PC-9 (cell line): Measurements from ENCODE around the gene EGFR. TPM values are rescaled to one million over a fixed set of nuclear protein-coding genes. Genes with fewer than 3 reads are reported as not detected.

Experiments used
- BruUV-seq: library from RNA; stranded (reverse); fragments of 400-500 nt; replicated peaks from 2 replicates; lab custom pipeline; 2021; lab: Mats Ljungman, UMichigan
- CTCF ChIA-PET: fragments of 300-600 bp; sonication (Branson Sonifier 250); formaldehyde crosslinking; loops from one replicate; lab custom pipeline; 2022; ENCODE audit warnings: antibody characterized with exemption; lab: Charles Lee
- POLR2A ChIA-PET: fragments of 300-600 bp; sonication (Branson Sonifier 250); formaldehyde crosslinking; loops from one replicate; lab custom pipeline; 2022; ENCODE audit warnings: antibody characterized with exemption; ENCODE audit not compliant: unreplicated experiment; lab: Charles Lee
- DNase-seq, 2 experiments: peaks; one replicate each; pipeline versions ENCODE4 v3.0.0 to v3.0.0-alpha.2; 2015 to 2022; ENCODE audit warnings: mixed read lengths in 1 of 2
- H2AFZ ChIP-seq: fragments of 200-600 bp; sonication (generic); 2 replicates; pipeline ENCODE4 v1.8.1; 2017; ENCODE audit warnings: antibody characterized with exemption
- H3F3A ChIP-seq: fragments of 200-600 bp; sonication (generic); 2 replicates; pipeline ENCODE4 v1.8.1; 2017; ENCODE audit warnings: antibody characterized with exemption, mild to moderate bottlenecking, low read depth; ENCODE audit not compliant: insufficient read depth
- H3K27ac ChIP-seq: fragments of 200-600 bp; sonication (generic); 2 replicates; pipeline ENCODE4 v1.6.1; 2016; ENCODE audit warnings: mixed run types
- H3K27me3 ChIP-seq: fragments of 200-600 bp; sonication (generic); 2 replicates; pipeline ENCODE4 v1.6.1; 2016; ENCODE audit warnings: low read depth, mixed run types; ENCODE audit not compliant: insufficient read depth
- H3K36me3 ChIP-seq: fragments of 200-600 bp; sonication (generic); 2 replicates; pipeline ENCODE4 v1.6.1; 2016; ENCODE audit warnings: low read depth, mixed run types
- H3K4me1 ChIP-seq: fragments of 200-600 bp; sonication (generic); replicated peaks from 2 replicates; pipeline ENCODE4 v1.6.1; 2016; ENCODE audit warnings: mixed run types; ENCODE audit not compliant: insufficient read depth
- H3K4me2 ChIP-seq: fragments of 200-600 bp; sonication (generic); 2 replicates; pipeline ENCODE4 v1.6.1; 2017; ENCODE audit warnings: mixed run types
- H3K4me3 ChIP-seq: fragments of 200-600 bp; sonication (generic); 2 replicates; pipeline ENCODE4 v1.6.1; 2016; ENCODE audit warnings: mixed run types
- H3K79me2 ChIP-seq: fragments of 200-600 bp; sonication (generic); 2 replicates; pipeline ENCODE4 v1.6.1; 2017; ENCODE audit warnings: low read depth, mixed run types
- H3K9me2 ChIP-seq: fragments of 200-600 bp; sonication (generic); 2 replicates; pipeline ENCODE4 v1.8.1; 2017; ENCODE audit warnings: mild to moderate bottlenecking; ENCODE audit not compliant: insufficient read depth
- H3K9me3 ChIP-seq: fragments of 200-600 bp; sonication (generic); 2 replicates; pipeline ENCODE4 v1.8.1; 2016; ENCODE audit warnings: low read depth; ENCODE audit not compliant: insufficient read depth
- H4K20me1 ChIP-seq: fragments of 200-600 bp; sonication (generic); 2 replicates; pipeline ENCODE4 v1.8.1; 2017; ENCODE audit not compliant: insufficient read depth
- EZH2 ChIP-seq: fragments of 200-600 bp; sonication (generic); IDR thresholded peaks from 2 replicates; pipeline ENCODE4 v1.8.0; 2017; ENCODE audit warnings: antibody characterized with exemption, low read depth
- intact Hi-C: fragments of 100-400 bp; cut with micrococcal nuclease; formaldehyde crosslinking; loops from one replicate; pipeline ENCODE4 v1.10.0; 2022; ENCODE audit not compliant: unreplicated experiment
- total RNA-seq: library from RNA; stranded (reverse); gene quantifications from 2 replicates; pipeline ENCODE4 v1.2.3, GENCODE V29; 2021
- TF ChIP-seq, protein P1 (sequence below): fragments of 200-600 bp; sonication (generic); conservative IDR thresholded peaks from 2 replicates; pipeline ENCODE4 v1.6.1; 2017; ENCODE audit warnings: mixed run types, antibody characterized with exemption, mild to moderate bottlenecking, moderate library complexity

The EGFR gene
- total RNA-seq, 1 experiment from 2014 or later, result 342 TPM

DNA sequence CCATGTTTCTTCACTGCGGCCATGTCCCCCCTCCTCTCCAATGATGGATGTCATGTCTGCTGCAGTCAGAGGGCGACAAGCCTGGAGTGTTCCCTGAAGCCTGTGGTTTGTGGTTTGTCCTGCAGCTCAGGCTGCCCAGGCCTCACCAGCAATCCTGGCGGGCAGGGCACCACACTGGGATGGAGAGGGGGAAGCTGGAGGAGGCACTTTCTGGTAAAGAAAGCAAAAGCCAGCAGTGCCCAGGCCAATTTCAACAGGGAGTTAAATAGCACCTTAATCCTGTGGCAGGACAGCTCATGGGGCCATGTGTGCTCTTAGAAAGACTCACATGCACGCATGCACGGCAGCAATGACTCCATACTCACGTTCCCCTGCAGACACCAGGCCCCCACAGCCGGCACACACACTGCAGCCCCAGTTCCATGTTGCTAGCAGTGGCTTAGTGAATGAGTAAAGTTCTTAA, 158.3 kb downstream of the EGFR start:
- Histone ChIP-seq H4K20me1 (no peaks in the 10 kb centered on the region; the same call in 1 of the 2 replicates), H3K4me2 (no peak overlapping the region)

DNA sequence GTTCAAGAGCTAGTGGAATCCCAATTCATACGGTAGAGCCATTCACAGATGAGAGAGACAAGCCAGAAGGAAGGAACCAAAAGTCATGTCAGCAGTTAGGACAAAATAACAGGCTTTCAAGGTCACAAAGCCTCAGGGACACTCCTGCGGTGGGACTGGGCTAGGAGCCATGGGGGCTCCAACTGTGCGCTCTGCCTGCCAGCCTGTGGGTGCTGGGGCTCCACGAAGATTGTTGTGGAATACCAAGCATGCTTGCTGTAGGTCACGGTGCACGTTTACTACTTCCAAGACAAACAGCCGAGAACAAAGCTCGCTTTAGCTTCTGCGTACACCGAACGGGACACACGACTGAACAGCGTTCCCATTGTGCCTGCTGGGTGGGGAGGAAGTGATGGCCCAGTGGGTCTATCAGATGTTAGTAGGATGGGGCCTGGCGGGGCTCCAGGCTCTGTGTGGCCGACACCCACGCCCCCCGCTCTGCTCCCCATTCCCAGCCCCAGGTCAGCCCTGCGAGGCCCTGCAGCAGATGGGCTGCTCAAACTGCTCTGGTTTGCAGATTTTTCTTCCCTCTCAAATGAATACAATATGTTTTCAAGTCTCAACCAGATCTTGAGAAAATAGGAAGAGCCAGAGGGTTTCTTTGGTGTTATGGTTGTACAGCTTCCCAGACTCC, 158.9 kb downstream of the EGFR start:
- no peak for DNase-seq
- H3K4me1 ChIP-seq, result no peaks in the 10 kb centered on the region
- intact Hi-C loops, result no loop called here
- H3K36me3 ChIP-seq, result peaks cover 91% of the 10 kb centered on the region
- no peak overlapping the region for H2AFZ ChIP-seq
- H3F3A ChIP-seq, result peaks cover 44% of the 10 kb centered on the region; the same call in 1 of the 2 replicates
- no peaks in the 10 kb centered on the region; the same call in 1 of the 2 replicates for H4K20me1 ChIP-seq
- no peaks in the 10 kb centered on the region for H3K27me3 ChIP-seq
- H3K27ac ChIP-seq, result no peak overlapping the region
- CTCF ChIA-PET, result no interaction called here
- no peaks in the 10 kb centered on the region for H3K79me2 ChIP-seq
- BruUV-seq, result no TSS peak
- no peak overlapping the region for H3K4me3 ChIP-seq
- POLR2A ChIA-PET, result no interaction called here
- no peaks in the 10 kb centered on the region for H3K9me2 ChIP-seq
- TF ChIP-seq EZH2, result no peak
- TF ChIP-seq, protein P1, sequence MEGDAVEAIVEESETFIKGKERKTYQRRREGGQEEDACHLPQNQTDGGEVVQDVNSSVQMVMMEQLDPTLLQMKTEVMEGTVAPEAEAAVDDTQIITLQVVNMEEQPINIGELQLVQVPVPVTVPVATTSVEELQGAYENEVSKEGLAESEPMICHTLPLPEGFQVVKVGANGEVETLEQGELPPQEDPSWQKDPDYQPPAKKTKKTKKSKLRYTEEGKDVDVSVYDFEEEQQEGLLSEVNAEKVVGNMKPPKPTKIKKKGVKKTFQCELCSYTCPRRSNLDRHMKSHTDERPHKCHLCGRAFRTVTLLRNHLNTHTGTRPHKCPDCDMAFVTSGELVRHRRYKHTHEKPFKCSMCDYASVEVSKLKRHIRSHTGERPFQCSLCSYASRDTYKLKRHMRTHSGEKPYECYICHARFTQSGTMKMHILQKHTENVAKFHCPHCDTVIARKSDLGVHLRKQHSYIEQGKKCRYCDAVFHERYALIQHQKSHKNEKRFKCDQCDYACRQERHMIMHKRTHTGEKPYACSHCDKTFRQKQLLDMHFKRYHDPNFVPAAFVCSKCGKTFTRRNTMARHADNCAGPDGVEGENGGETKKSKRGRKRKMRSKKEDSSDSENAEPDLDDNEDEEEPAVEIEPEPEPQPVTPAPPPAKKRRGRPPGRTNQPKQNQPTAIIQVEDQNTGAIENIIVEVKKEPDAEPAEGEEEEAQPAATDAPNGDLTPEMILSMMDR, result no peak
- H3K9me3 ChIP-seq, result no peaks in the 10 kb centered on the region
- H3K4me2 ChIP-seq, result no peak overlapping the region

More for the DNA sequence above, 158.3 kb downstream of the EGFR start:
- Histone ChIP-seq H3K4me3 (no peak overlapping the region), H2AFZ (no peak overlapping the region), H3K27ac (no peak overlapping the region), H3K79me2 (no peaks in the 10 kb centered on the region), H3K9me3 (no peaks in the 10 kb centered on the region), H3F3A (peaks cover 38% of the 10 kb centered on the region; the same call in 1 of the 2 replicates), H3K36me3 (peaks cover 92% of the 10 kb centered on the region), H3K4me1 (no peaks in the 10 kb centered on the region), H3K27me3 (no peaks in the 10 kb centered on the region), H3K9me2 (no peaks in the 10 kb centered on the region)
- TF ChIP-seq, protein P1, result no peak
- no peak for TF ChIP-seq EZH2
- no TSS peak for BruUV-seq
- ChIA-PET POLR2A (no interaction called here), CTCF (no interaction called here)
- no peak for DNase-seq
- intact Hi-C loops, result no loop called here

DNA sequence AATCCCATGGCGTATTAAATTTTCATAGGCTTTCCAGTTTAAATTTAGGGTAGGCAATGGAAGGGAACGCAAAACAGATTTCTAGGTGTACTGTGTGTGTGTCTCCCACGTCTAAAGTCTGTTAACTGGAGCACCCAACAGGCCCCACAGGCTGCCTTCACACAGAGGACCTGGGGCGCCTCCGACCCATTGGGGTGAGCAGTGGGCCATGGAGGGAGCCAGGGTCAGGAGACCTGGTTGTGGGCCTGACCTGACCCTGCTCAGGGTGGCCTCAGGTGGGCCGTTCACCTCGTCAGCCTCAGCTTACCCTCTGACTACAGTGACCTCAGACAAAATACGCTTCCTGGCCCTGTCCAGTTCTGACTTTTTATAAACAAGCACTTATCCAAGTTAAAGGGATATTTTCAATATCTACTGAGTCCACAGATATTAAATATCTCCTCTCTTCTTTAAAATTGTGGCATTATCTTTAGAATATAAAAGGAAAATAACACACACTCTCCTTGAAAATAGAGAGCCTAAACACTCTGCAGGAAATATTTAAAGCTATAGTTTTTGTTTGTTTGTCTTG, 159.6 kb downstream of the EGFR start:
- Histone ChIP-seq H3K27me3 (no peaks in the 10 kb centered on the region), H3K36me3 (peaks cover 85% of the 10 kb centered on the region), H2AFZ (no peak overlapping the region), H4K20me1 (no peaks in the 10 kb centered on the region; the same call in 1 of the 2 replicates), H3K4me2 (no peak overlapping the region), H3K9me2 (no peaks in the 10 kb centered on the region), H3K4me1 (no peaks in the 10 kb centered on the region), H3K27ac (no peak overlapping the region), H3K79me2 (no peaks in the 10 kb centered on the region), H3F3A (peaks cover 51% of the 10 kb centered on the region; the same call in 1 of the 2 replicates), H3K9me3 (no peaks in the 10 kb centered on the region), H3K4me3 (no peak overlapping the region)
- BruUV-seq, result no TSS peak
- POLR2A ChIA-PET, result no interaction called here
- TF ChIP-seq, protein P1, result no peak
- DNase-seq, result no peak
- CTCF ChIA-PET, result no interaction called here
- intact Hi-C loops, result no loop called here
